Hepatocyte (in vitro differentiated cells): ENCODE data around the gene NUP133. TPM values are rescaled to one million over a fixed set of nuclear protein-coding genes. Genes with fewer than 3 reads are reported as not detected.

Experiments used
- DNase-seq: peaks from one replicate; pipeline ENCODE4 v3.0.0-alpha.2; 2016; ENCODE audit warnings: low spot score
- H2AFZ ChIP-seq: fragments of 200-600 bp; sonication (generic); 2 replicates; pipeline ENCODE4 v1.6.0; 2016; ENCODE audit warnings: antibody characterized with exemption, mild to moderate bottlenecking
- H3K27ac ChIP-seq: fragments of 200-600 bp; sonication (generic); 2 replicates; pipeline ENCODE4 v1.5.1; 2016; ENCODE audit warnings: mild to moderate bottlenecking
- H3K27me3 ChIP-seq: fragments of 200-600 bp; sonication (generic); 2 replicates; pipeline ENCODE4 v1.6.1; 2016
- H3K36me3 ChIP-seq: fragments of 200-600 bp; sonication (generic); replicated peaks from 2 replicates; pipeline ENCODE4 v1.5.1; 2016; ENCODE audit warnings: low read depth; ENCODE audit not compliant: insufficient read depth
- H3K4me1 ChIP-seq: fragments of 200-600 bp; sonication (generic); 2 replicates; pipeline ENCODE4 v1.5.1; 2016; ENCODE audit warnings: mild to moderate bottlenecking, moderate library complexity; ENCODE audit not compliant: insufficient read depth
- H3K4me2 ChIP-seq: fragments of 200-600 bp; sonication (generic); 2 replicates; pipeline ENCODE4 v1.6.0; 2016
- H3K4me3 ChIP-seq: fragments of 200-600 bp; sonication (generic); 2 replicates; pipeline ENCODE4 v1.5.1; 2016; ENCODE audit warnings: mild to moderate bottlenecking
- H3K79me2 ChIP-seq: fragments of 200-600 bp; sonication (generic); 2 replicates; pipeline ENCODE4 v1.6.0; 2017; ENCODE audit warnings: mild to moderate bottlenecking
- H3K9me2 ChIP-seq: fragments of 200-600 bp; sonication (generic); replicated peaks from 2 replicates; pipeline ENCODE4 v1.6.0; 2017; ENCODE audit warnings: mild to moderate bottlenecking; ENCODE audit not compliant: insufficient read depth
- H3K9me3 ChIP-seq: fragments of 200-600 bp; sonication (generic); 2 replicates; pipeline ENCODE4 v1.5.1; 2016; ENCODE audit warnings: low read depth, mild to moderate bottlenecking
- H4K20me1 ChIP-seq: fragments of 200-600 bp; sonication (generic); 2 replicates; pipeline ENCODE4 v1.6.0; 2016; ENCODE audit warnings: mild to moderate bottlenecking; ENCODE audit not compliant: insufficient read depth, poor library complexity, severe bottlenecking
- EZH2 ChIP-seq: fragments of 200-600 bp; sonication (generic); IDR thresholded peaks from 2 replicates; pipeline ENCODE4 v1.6.1; 2016; ENCODE audit warnings: antibody characterized with exemption, mild to moderate bottlenecking, borderline replicate concordance
- EZH2phosphoT487 ChIP-seq: fragments of 200-600 bp; sonication (generic); IDR thresholded peaks from one replicate; pipeline ENCODE4 v1.6.1; 2018; ENCODE audit warnings: antibody characterized with exemption, mild to moderate bottlenecking, low read depth, moderate library complexity; ENCODE audit not compliant: unreplicated experiment, severe bottlenecking
- WGBS: methylation state at CpG from one replicate; pipeline ENCODE4 v1.1.6; 2016; ENCODE audit warnings: low lambda C conversion rate; ENCODE audit errors: missing lambda C conversion rate; 5-methylcytosine and 5-hydroxymethylcytosine counted together
- polyA plus RNA-seq: library from polyadenylated mRNA; unstranded; fragments of >200 nt; fragmentation: Nextera tagmentation; extraction: Ambion mirVana; gene quantifications from 2 replicates; pipeline ENCODE4 v1.2.1, GENCODE V29; 2016
- total RNA-seq: library from RNA; depleted of rRNA; stranded (reverse); fragments of >200 nt; gene quantifications from 2 replicates; pipeline ENCODE4 v1.2.3, GENCODE V29; 2014
- TF ChIP-seq, protein P1 (sequence below): fragments of 200-600 bp; sonication (generic); IDR thresholded peaks from 2 replicates; pipeline ENCODE4 v1.5.1; 2016; ENCODE audit warnings: antibody characterized with exemption, mild to moderate bottlenecking; ENCODE audit not compliant: poor library complexity

The NUP133 gene
- total and polyA plus RNA-seq, 2 experiments from 2014 or later, result 18.8 to 33.2 TPM

GRCh38 chr1:229495782-229496181 lies 12.4 kb downstream of the NUP133 start:
- TF ChIP-seq, protein P1, sequence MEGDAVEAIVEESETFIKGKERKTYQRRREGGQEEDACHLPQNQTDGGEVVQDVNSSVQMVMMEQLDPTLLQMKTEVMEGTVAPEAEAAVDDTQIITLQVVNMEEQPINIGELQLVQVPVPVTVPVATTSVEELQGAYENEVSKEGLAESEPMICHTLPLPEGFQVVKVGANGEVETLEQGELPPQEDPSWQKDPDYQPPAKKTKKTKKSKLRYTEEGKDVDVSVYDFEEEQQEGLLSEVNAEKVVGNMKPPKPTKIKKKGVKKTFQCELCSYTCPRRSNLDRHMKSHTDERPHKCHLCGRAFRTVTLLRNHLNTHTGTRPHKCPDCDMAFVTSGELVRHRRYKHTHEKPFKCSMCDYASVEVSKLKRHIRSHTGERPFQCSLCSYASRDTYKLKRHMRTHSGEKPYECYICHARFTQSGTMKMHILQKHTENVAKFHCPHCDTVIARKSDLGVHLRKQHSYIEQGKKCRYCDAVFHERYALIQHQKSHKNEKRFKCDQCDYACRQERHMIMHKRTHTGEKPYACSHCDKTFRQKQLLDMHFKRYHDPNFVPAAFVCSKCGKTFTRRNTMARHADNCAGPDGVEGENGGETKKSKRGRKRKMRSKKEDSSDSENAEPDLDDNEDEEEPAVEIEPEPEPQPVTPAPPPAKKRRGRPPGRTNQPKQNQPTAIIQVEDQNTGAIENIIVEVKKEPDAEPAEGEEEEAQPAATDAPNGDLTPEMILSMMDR, result no peak
- TF ChIP-seq EZH2 (no peak), EZH2phosphoT487 (no peak)
- no peaks in the 10 kb centered on the region for H3K36me3 ChIP-seq
- 93% methylated on average over 2 of the region's 2 CpGs for WGBS

DNA sequence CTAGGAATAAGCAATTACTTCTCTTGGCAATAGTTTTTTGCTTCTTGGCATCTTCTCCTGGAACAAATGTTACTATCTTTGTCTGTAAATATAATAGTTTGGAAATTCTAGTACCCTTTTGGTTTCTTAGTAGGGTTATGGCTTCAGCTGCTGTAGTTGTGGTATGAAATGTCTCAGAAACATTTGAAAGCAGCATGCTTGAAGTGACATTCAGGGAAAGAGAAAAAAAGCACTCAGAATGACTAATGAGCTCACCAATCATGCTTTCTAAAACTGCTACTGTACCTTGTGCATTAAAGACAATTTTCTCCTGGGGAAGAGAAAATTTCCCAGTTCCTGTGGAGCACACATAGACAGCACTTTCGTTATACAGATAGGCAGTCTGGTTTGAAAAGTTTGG lies 21.0 kb downstream of the NUP133 start:
- H3K4me3 ChIP-seq, result no peak overlapping the region
- H3K27me3 ChIP-seq, result no peaks in the 10 kb centered on the region
- no peak for DNase-seq
- no peaks in the 10 kb centered on the region for H3K9me2 ChIP-seq
- H3K4me2 ChIP-seq, result no peak overlapping the region
- 96% methylated on average over 1 of the region's 1 CpG for whole genome bisulfite sequencing
- no peak overlapping the region for H2AFZ ChIP-seq
- no peaks in the 10 kb centered on the region for H3K36me3 ChIP-seq
- no peaks in the 10 kb centered on the region for H3K9me3 ChIP-seq
- no peak overlapping the region for H3K27ac ChIP-seq
- no peaks in the 10 kb centered on the region for H3K4me1 ChIP-seq
- TF ChIP-seq, protein P1, result no peak
- TF ChIP-seq EZH2phosphoT487 (no peak), EZH2 (no peak)
- no peaks in the 10 kb centered on the region for H3K79me2 ChIP-seq
- no peaks in the 10 kb centered on the region for H4K20me1 ChIP-seq

More at GRCh38 chr1:229495782-229496181, 12.4 kb downstream of the NUP133 start:
- Histone ChIP-seq H4K20me1 (no peaks in the 10 kb centered on the region), H3K79me2 (no peaks in the 10 kb centered on the region), H2AFZ (no peak overlapping the region), H3K9me3 (no peaks in the 10 kb centered on the region), H3K4me1 (no peaks in the 10 kb centered on the region), H3K27ac (no peak overlapping the region), H3K4me2 (no peak overlapping the region), H3K4me3 (no peak overlapping the region), H3K27me3 (no peaks in the 10 kb centered on the region), H3K9me2 (no peaks in the 10 kb centered on the region)
- DNase-seq, result no peak

GRCh38 chr1:229485318-229485717 lies 22.8 kb downstream of the NUP133 start:
- no peak for TF ChIP-seq EZH2phosphoT487
- TF ChIP-seq, protein P1, result no peak
- no peak for TF ChIP-seq EZH2
- no peaks in the 10 kb centered on the region for H3K79me2 ChIP-seq
- no peaks in the 10 kb centered on the region for H3K9me2 ChIP-seq
- no peak overlapping the region for H3K4me3 ChIP-seq
- H3K36me3 ChIP-seq, result no peaks in the 10 kb centered on the region
- H3K4me1 ChIP-seq, result no peaks in the 10 kb centered on the region
- no peak overlapping the region for H3K4me2 ChIP-seq
- no peak for DNase-seq
- H3K9me3 ChIP-seq, result no peaks in the 10 kb centered on the region
- no peaks in the 10 kb centered on the region for H3K27me3 ChIP-seq
- 93% methylated on average over 1 of the region's 1 CpG for WGBS
- no peaks in the 10 kb centered on the region for H4K20me1 ChIP-seq
- no peak overlapping the region for H2AFZ ChIP-seq
- H3K27ac ChIP-seq, result no peak overlapping the region

DNA sequence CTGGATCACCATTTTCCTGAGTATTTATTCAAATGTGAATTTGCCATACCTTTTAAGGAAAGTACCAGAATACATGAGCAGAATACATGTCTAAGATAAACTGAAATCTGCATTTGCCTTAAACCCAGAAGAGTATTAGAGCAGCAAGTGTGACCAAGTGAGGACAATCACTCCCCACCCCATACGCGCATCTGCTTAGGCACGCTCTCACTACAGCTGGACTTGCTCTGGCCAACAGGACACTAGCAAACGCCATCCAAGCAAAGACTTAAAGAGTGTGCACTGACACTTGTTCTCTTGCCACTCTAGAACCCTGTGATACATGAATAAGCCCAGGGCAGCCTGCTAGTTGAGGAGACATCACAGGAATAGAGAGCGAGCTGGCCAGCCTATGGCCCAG lies 25.6 kb downstream of the NUP133 start:
- no peak overlapping the region for H3K4me2 ChIP-seq
- no peak for TF ChIP-seq EZH2phosphoT487
- TF ChIP-seq EZH2, result no peak
- TF ChIP-seq, protein P1, result no peak
- WGBS, result 98% methylated on average over 5 of the region's 5 CpGs
- H3K36me3 ChIP-seq, result no peaks in the 10 kb centered on the region
- H3K9me2 ChIP-seq, result no peaks in the 10 kb centered on the region
- DNase-seq, result no peak
- H2AFZ ChIP-seq, result no peak overlapping the region
- peaks cover 3% of the 10 kb centered on the region for H3K79me2 ChIP-seq
- H3K9me3 ChIP-seq, result no peaks in the 10 kb centered on the region
- H3K4me3 ChIP-seq, result no peak overlapping the region
- H3K27me3 ChIP-seq, result no peaks in the 10 kb centered on the region
- no peaks in the 10 kb centered on the region for H4K20me1 ChIP-seq
- no peak overlapping the region for H3K27ac ChIP-seq
- no peaks in the 10 kb centered on the region for H3K4me1 ChIP-seq
